ENCODE data around the gene MCMBP. TPM values are rescaled to one million over a fixed set of nuclear protein-coding genes. Genes with fewer than 3 reads are reported as not detected.

MCMBP gene
- total RNA-seq, 4 donors from 2014 or later, result 26.2 to 44.4 (median 35.5) TPM

DNA sequence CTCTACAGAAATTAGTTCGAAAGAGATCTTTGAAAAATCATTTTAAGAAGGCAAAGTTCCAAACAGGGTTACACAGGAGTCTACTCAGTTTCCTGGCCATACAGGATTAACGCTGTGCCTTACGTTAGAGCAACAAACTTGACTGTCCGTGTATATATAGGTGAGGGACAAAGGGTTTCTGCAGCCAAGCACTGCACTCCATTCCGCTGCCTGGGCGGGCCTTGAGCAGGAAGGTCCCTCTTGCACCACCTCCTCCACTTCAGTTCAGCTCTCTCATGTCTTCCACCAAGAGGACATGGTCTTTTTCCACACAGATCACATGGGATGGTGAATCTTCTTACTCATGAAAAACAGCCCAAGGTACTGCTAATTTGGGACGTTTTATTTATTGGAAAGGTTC lies 43.2 kb downstream of the MCMBP start:
- Histone ChIP-seq H3K36me3 (peaks cover 0 to 62% (median 24%) of the 10 kb centered on the region in 4 donors), H3K4me1 (no peaks in the 10 kb centered on the region), H3K27me3 (no peaks in the 10 kb centered on the region), H3K27ac (no peak overlapping the region), H3K9me3 (no peaks in the 10 kb centered on the region), H3K4me3 (no peak overlapping the region)
- no peak for DNase-seq
- intact Hi-C loops (cut with DNase I; ENCODE audit: low total_unique reads) (no loop called here), in situ Hi-C loops (cut with MboI; ENCODE audit: low pct_ligation_motif_present in 1 of 4, low pct_unique_long_range_greater_than_20kb in 1 of 4, low sequenced_read_pairs in 3 of 4) (loop anchor here in 1 of 4 donors (25.0 kb wide), 1 partner anchor 142 kb away; no protein-coding TSS in a partner anchor)
- 83 to 87% methylated on average over 6 to 7 of the region's 7 CpGs for WGBS, 2 donors (ENCODE audit: low coverage in 1 of 2)
- TF ChIP-seq EP300 (IDR thresholded peaks at IDR 0.05; ENCODE audit: low read depth) (no peak), POLR2A (IDR thresholded peaks at IDR 0.05) (no peak), POLR2AphosphoS5 (IDR thresholded peaks at IDR 0.05) (no peak)
- TF ChIP-seq, protein P1, sequence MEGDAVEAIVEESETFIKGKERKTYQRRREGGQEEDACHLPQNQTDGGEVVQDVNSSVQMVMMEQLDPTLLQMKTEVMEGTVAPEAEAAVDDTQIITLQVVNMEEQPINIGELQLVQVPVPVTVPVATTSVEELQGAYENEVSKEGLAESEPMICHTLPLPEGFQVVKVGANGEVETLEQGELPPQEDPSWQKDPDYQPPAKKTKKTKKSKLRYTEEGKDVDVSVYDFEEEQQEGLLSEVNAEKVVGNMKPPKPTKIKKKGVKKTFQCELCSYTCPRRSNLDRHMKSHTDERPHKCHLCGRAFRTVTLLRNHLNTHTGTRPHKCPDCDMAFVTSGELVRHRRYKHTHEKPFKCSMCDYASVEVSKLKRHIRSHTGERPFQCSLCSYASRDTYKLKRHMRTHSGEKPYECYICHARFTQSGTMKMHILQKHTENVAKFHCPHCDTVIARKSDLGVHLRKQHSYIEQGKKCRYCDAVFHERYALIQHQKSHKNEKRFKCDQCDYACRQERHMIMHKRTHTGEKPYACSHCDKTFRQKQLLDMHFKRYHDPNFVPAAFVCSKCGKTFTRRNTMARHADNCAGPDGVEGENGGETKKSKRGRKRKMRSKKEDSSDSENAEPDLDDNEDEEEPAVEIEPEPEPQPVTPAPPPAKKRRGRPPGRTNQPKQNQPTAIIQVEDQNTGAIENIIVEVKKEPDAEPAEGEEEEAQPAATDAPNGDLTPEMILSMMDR (IDR thresholded peaks at IDR 0.05), result no peak

DNA sequence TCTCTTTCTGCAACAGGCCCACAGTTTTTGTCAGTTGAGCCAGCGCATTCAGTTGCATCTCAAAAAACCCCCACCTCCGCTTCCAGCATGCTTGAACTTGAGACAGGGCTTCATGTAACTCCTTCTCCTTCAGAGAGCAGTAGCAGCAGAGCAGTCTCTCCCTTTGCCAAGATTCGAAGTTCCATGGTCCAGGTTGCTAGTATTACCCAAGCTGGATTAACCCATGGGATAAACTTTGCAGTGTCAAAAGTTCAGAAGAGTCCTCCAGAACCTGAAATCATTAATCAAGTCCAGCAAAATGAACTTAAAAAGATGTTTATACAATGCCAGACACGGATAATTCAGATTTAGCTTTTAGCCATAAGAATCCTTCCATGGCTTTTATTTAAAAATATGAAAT lies 45.2 kb downstream of the MCMBP start:
- in situ Hi-C loops (cut with MboI; ENCODE audit: low pct_ligation_motif_present in 1 of 4, low pct_unique_long_range_greater_than_20kb in 1 of 4, low sequenced_read_pairs in 3 of 4), result loop anchor here in 1 of 4 donors (25.0 kb wide), 1 partner anchor 140 kb away; no protein-coding TSS in a partner anchor
- no peak overlapping the region for H3K27ac ChIP-seq
- no peak overlapping the region for H3K4me3 ChIP-seq
- TF ChIP-seq EP300 (IDR thresholded peaks at IDR 0.05; ENCODE audit: low read depth) (no peak), POLR2A (IDR thresholded peaks at IDR 0.05) (no peak), POLR2AphosphoS5 (IDR thresholded peaks at IDR 0.05) (no peak)
- TF ChIP-seq, protein P1 (IDR thresholded peaks at IDR 0.05), result no peak
- H3K36me3 ChIP-seq, result peaks cover 0 to 51% (median 15%) of the 10 kb centered on the region in 4 donors
- no peaks in the 10 kb centered on the region for H3K9me3 ChIP-seq
- no peak for DNase-seq
- intact Hi-C loops (cut with DNase I; ENCODE audit: low total_unique reads), result no loop called here
- H3K27me3 ChIP-seq, result no peaks in the 10 kb centered on the region
- WGBS, 2 donors (ENCODE audit: low coverage in 1 of 2), result 83 to 88% methylated on average over 3 to 4 of the region's 4 CpGs
- H3K4me1 ChIP-seq, result no peaks in the 10 kb centered on the region

DNA sequence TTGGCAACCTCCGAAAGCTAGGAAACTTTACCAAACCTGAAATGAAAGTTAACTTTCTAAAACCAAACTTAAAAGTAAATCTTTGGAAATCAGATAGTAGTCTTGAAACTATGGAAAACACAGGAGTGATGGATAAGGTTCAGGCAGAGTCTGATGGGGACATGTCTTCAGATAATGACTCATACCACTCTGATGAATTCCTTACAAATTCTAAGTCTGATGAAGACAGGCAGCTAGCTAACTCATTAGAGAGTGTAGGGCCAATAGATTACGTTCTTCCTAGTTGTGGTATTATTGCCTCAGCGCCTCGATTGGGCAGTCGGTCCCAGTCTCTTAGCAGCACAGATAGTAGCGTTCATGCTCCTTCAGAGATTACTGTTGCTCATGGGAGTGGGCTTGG lies 45.9 kb downstream of the MCMBP start:
- no peaks in the 10 kb centered on the region for H3K27me3 ChIP-seq
- no peak overlapping the region for H3K27ac ChIP-seq
- TF ChIP-seq POLR2A (IDR thresholded peaks at IDR 0.05) (no peak), POLR2AphosphoS5 (IDR thresholded peaks at IDR 0.05) (no peak), EP300 (IDR thresholded peaks at IDR 0.05; ENCODE audit: low read depth) (no peak)
- TF ChIP-seq, protein P1 (IDR thresholded peaks at IDR 0.05), result no peak
- in situ Hi-C loops (cut with MboI; ENCODE audit: low pct_ligation_motif_present in 1 of 4, low pct_unique_long_range_greater_than_20kb in 1 of 4, low sequenced_read_pairs in 3 of 4), result loop anchor here in 1 of 4 donors (25.0 kb wide), 1 partner anchor 139 kb away; no protein-coding TSS in a partner anchor
- DNase-seq, result no peak
- intact Hi-C loops (cut with DNase I; ENCODE audit: low total_unique reads), result no loop called here
- WGBS, 2 donors (ENCODE audit: low coverage in 1 of 2), result 85 to 100% methylated on average over 1 to 6 of the region's 6 CpGs
- H3K4me1 ChIP-seq, result no peaks in the 10 kb centered on the region
- H3K4me3 ChIP-seq, result no peak overlapping the region
- peaks cover 0 to 44% (median 12%) of the 10 kb centered on the region in 4 donors for H3K36me3 ChIP-seq
- no peaks in the 10 kb centered on the region for H3K9me3 ChIP-seq

DNA sequence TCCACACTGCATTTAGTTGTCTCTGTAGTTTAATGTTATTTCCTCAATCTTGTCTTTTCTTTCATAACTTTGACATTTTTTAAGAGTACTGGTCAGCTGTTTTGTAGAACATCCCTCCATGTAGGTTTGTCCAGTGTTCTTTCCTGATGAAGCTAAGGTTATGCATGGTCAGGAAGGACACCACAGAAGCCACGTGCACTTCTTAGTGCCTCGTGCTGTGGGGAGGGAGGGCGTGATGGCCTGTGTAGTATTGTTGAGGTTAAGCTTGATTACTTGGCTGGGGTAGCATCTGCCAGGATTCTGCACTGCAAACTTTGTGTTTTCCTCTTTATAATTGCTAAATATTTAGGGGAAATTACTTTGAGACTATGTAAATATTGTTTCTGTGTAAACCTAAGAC lies 48.3 kb downstream of the MCMBP start:
- no peaks in the 10 kb centered on the region for H3K27me3 ChIP-seq
- H3K36me3 ChIP-seq, result peaks cover 0 to 26% (median 1%) of the 10 kb centered on the region in 4 donors
- no peak for DNase-seq
- H3K4me3 ChIP-seq, result no peak overlapping the region
- in situ Hi-C loops (cut with MboI; ENCODE audit: low pct_ligation_motif_present in 1 of 4, low pct_unique_long_range_greater_than_20kb in 1 of 4, low sequenced_read_pairs in 3 of 4) (no loop called here), intact Hi-C loops (cut with DNase I; ENCODE audit: low total_unique reads) (no loop called here)
- 60 to 61% methylated on average over 1 to 3 of the region's 3 CpGs for WGBS, 2 donors (ENCODE audit: low coverage in 1 of 2)
- H3K4me1 ChIP-seq, result no peaks in the 10 kb centered on the region
- no peaks in the 10 kb centered on the region for H3K9me3 ChIP-seq
- TF ChIP-seq, protein P1 (IDR thresholded peaks at IDR 0.05), result no peak
- TF ChIP-seq EP300 (IDR thresholded peaks at IDR 0.05; ENCODE audit: low read depth), result no peak
- no peak for TF ChIP-seq POLR2A (IDR thresholded peaks at IDR 0.05)
- TF ChIP-seq POLR2AphosphoS5 (IDR thresholded peaks at IDR 0.05), result no peak
- no peak overlapping the region for H3K27ac ChIP-seq
